HG03442 (cell line): ENCODE results near the gene CNKSR1.

Experiments
- ATAC-seq: cut with Tn5 transposase; IDR thresholded peaks from one replicate; pipeline ENCODE4 v1.9.1; 2021; ENCODE audit warnings: mild to moderate bottlenecking, moderate library complexity; ENCODE audit not compliant: unreplicated experiment

CNKSR1 gene

DNA sequence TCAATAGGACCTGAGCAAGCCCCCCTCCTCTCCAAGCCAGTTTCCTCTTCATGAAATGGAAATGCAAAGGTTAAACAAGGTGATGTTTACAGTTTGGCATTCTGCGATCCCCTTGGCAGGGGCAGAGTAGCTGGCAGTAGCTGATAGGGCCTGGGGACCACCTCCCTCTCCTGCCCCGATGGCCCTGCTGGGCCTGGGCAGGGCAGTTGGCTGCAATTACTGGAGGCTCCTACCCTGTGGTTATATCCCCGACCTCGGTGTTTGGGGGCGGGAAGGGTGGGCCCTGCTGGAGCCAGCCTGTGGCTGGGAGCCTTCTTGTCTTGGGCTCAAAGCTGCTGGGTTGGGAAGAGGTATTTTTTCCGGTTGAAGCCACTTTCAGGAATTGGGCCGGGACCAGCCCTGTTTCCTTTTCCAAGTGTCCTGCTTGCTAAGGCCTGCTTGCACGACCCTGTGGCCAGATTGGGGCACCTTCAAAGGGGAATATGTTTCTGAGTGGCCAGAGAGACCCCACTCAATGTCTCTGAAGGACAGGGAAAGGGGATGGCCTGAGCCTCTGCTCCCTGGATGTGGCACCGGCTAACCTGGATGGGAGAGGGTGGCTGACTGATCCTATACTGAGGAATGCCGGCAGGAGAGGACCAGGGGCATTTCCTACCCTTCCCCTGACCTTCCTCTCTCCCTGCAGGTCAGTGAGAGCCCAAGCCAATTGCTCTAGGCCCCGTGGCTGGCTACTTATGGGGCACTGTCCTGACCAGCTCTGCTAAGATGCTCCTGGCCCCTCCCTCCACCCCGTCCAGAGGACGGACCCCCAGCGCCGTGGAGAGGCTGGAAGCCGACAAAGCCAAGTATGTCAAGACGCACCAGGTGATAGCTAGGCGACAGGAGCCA lies 16.5 kb upstream of the CNKSR1 start:
- ATAC-seq, result no peak

DNA sequence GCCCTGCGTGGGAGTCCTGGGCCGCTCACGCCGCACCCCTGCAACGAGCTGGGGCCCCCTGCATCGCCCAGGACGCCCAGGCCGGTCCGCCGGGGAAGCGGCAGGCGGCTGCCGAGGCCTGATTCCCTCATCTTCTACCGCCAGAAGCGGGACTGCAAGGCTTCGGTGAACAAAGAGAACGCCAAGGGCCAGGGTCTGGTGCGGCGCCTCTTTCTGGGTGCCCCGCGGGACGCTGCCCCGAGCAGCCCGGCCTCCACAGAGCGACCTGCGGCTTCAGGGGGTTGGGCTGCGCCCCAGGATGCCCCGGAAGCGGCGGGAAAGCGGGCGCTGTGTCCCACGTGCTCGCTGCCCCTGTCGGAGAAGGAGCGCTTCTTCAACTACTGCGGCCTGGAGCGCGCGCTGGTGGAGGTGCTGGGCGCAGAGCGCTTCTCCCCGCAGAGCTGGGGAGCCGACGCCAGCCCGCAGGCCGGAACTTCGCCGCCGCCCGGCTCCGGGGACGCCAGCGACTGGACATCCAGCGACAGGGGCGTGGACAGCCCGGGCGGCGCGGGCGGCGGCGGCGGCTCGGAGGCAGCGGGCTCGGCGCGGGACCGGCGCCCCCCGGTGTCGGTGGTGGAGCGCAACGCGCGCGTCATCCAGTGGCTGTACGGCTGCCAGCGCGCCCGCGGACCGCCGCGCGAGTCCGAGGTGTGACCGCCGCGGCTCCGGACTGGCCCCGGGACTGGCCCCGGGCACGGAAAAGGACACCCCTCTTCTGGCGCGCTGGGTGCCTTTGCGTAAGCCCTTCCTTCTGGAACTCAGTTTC lies 15.7 kb upstream of the CNKSR1 start:
- ATAC-seq, result no peak

GRCh38 chr1:26162220-26162709 lies 15.0 kb upstream of the CNKSR1 start:
- ATAC-seq, result no peak

- no peak for ATAC-seq
Observed at GRCh38 chr1:26163684-26164035, 13.6 kb upstream of the CNKSR1 start.

DNA sequence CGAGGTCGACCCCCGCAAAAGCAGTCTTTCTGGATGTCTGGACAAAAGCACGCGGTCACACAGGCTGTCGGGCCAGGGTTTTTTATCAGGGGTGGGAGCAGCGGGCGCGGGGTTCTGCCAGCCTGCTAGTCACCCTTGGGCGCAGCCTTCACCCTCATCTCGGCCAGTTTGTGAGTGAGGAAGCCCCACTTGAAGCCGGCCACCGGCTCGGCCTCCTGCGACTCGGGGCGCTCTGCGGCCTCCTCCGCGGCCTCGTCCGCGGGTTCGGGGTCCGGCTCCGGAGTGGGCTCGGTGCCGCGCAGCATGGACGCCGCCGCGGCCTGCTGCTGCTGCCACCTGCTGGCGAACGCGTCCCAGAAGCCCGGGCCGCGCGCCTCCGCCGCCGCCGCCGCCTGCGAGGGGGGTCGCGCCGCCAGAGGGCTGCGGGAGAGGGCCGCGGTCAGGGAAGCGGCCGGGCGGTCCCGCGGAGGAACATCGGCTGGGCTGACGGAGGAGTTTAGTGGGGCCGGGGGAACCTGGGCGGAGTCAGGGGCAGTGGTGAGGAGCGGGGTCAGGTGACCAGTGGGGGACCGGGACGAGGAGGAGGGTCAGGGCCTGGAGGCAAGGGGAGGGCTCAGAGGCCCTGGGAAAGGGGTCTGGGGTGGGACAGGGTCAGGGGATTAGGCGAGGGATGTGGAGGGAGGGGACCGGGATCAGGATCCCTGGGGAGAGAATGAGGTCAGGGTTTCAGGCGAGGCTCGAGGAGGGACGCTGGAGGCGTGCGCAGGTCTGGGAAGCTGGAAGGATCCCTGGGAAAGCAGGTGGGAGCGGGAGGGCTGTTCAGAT lies 13.0 kb upstream of the CNKSR1 start:
- no peak for ATAC-seq

DNA sequence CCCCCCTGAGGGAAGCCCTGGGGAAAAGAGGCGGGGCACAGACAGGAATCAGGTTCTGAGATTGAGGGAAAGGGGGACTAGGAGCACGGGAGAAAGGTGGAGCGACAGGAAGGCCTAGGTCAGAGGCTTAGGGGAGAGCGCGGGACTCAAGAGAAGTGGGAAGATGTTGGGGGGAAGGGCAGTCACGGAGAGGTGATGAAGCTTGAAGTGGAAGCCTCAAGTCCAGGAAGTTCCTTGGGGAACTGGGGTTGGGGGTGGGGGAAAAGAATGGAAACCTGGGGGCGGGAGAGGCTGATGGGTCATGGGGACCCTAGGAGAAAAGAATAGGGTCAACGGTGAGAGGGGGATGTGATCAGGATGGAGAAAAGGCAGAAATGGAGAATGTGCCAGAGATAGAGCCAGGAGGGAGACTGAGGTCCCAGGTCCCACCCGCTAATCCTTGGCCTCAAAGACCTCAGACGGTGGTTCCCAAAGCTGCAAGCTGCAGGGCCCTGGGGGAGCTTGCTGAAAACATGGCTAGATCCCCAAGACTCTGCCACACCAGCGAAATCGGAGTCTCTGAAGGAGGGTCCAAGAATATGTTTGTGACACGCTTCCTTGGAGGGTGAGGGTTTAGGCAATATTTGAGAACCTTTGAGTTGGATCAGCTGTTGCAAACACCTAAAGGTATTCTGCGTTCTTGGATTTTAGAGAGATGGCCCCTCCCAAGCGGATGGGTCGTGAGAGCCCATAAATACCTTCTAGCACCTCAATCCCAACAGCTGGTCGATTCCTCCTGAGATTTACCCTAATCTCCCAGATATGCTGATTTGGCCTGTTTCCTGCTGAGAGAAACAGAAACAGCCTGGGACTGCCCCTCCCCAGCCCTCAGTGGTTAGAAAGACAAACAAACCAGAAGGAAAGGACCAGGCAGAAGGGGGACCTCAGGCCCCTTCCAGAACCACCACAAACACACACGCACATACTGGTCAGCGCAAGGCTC lies 12.1 kb upstream of the CNKSR1 start:
- ATAC-seq, result no peak

- no peak for ATAC-seq
Observed at GRCh38 chr1:26166719-26167281, 10.5 kb upstream of the CNKSR1 start.

- no peak for ATAC-seq
Observed at GRCh38 chr1:26168410-26169197, 8.7 kb upstream of the CNKSR1 start, which contains the start of gene C1orf232. Gene C1orf232, minus strand, starts transcription at chr1:26168963. Its CDS starts 464 bp downstream, at chr1:26168499.

DNA sequence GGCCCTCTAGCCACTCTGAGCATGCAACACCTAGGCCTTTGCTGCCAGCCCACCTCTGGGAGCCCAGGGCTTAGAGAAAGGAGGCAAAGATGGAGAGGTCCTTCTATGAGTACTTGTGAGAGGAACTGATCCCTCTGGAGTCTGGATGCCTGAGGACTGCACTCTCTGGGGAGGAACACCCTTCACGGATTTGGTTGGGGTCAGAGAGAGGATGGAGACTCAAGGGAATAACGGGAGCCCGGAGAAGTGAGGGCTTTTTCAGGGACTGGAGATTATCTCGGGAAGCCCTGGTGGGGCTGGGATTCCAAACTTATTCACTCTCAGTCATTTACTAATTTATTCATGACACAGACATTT lies 8.1 kb upstream of the CNKSR1 start:
- no peak for ATAC-seq

DNA sequence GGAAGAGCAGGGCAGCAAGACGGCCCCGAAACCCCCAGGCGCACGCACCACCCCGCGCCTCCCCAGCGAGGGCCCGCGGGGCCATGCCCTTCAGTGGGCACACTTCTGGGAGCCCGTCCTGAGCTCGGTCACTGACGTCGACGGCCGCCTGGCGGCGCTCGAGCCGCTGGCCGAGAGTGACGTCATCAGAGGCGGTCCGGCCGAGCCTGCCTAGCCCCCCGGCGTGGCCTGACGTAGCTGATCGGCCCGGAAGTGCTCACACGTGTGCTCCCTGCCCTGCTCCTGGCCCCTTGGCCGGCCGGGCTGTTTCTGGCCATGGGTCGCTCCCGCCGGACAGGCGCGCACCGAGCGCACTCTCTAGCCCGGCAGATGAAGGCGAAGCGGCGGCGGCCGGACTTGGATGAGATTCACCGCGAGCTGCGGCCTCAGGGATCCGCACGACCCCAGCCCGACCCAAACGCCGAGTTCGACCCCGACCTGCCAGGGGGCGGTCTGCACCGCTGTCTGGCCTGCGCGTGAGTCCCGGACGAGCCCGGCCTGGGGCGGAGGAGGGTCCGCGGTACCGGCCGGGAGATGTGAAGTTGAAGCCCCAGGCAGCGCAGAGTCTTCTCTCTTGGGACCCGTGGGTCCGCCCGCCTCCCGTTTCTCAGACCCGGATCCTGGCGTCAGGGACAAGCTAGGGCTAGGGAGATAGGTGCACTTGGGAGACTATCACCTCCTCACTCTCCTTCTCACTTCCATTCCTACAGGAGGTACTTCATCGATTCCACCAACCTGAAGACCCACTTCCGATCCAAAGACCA lies 7.4 kb upstream of the CNKSR1 start, which contains the start of gene ZNF593:
TSS of gene ZNF593 (plus strand) at position 240 of the 803 bp plus-strand sequence. CDS start at position 316, 76 bp downstream.
- peak; percentile 90 for ATAC-seq

DNA sequence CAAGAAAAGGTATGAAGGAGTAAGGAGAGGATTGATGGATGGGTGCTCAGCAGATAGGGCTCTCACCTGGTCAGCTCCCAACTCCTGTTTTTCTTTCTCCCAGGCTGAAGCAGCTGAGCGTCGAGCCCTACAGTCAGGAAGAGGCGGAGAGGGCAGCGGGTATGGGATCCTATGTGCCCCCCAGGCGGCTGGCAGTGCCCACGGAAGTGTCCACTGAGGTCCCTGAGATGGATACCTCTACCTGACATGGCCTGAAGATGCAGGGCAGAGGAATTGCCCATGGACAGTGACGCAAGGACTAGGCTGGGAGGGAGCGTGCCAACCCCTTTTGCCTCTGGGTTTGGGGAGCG lies 6.8 kb upstream of the CNKSR1 start:
- no peak for ATAC-seq

- no peak for ATAC-seq
Observed at GRCh38 chr1:26171084-26172072, 5.9 kb upstream of the CNKSR1 start, which contains the start of gene ZNF593OS. Gene ZNF593OS, minus strand, starts transcription at chr1:26171832. Its CDS starts 171 bp downstream, at chr1:26171661.

GRCh38 chr1:26175346-26175745 lies 1.9 kb upstream of the CNKSR1 start:
- no peak for ATAC-seq

GRCh38 chr1:26180010-26180506 lies 2.8 kb downstream of the CNKSR1 start:
- no peak for ATAC-seq

DNA sequence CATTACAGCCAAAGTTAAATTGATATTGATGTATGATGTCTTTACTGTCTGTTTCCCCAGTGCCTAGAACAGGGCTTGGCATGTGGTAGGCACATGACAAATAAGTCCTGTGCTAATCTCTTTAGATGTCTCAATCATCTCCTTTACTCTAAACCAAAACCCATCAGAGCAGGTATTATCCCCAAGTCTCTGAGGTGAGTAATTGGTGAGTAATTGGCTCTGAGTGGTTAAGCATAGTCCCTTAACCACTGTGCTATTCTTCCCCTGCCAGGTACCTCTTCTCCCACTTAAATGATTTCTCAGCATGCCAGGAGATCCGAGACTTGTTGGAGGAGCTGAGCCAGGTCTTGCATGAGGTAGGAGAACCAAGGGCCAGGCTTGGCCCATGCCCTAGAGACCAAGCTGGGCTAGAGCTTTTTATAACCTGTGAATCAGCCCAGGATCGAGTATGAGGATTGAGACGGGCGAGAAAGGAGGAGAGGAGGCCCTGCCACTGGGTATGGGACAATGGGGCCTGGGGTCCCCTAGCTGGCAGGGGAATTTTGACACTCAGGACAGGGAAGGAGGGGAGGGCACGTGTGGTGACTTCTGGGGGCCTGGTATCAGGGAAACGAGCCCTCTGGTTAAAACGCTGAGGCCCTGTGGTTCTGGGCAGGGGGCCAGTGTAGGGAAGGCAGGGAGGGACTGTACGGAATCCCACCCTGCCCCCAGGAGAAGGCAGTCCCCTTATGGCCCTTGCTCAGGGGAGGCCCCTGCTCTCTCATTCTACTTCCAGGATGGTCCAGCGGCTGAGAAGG lies 4.5 kb downstream of the CNKSR1 start:
- ATAC-seq, result no peak

DNA sequence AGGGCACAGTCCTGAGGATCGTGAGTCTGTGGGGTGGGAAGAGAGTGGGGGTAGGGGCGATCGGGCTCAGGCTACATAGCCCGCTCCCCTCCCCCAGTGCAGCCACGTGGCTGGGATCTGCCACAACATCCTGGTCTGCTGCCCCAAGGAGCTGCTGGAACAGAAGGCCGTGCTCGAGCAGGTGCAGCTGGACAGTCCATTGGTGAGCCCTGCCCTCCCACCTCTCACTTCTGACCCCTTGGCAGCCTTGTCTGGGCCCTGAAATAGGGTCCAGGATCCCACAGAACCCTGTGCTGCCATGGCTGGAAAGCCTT lies 5.0 kb downstream of the CNKSR1 start:
- no peak for ATAC-seq
